Pons (tissue), 1 donor: ENCODE data around the gene TRAF6.

Experiments
- DNase-seq: peaks from one replicate; pipeline ENCODE4 v3.0.0-alpha.2; 2016; ENCODE audit warnings: low spot score

The TRAF6 gene

DNA sequence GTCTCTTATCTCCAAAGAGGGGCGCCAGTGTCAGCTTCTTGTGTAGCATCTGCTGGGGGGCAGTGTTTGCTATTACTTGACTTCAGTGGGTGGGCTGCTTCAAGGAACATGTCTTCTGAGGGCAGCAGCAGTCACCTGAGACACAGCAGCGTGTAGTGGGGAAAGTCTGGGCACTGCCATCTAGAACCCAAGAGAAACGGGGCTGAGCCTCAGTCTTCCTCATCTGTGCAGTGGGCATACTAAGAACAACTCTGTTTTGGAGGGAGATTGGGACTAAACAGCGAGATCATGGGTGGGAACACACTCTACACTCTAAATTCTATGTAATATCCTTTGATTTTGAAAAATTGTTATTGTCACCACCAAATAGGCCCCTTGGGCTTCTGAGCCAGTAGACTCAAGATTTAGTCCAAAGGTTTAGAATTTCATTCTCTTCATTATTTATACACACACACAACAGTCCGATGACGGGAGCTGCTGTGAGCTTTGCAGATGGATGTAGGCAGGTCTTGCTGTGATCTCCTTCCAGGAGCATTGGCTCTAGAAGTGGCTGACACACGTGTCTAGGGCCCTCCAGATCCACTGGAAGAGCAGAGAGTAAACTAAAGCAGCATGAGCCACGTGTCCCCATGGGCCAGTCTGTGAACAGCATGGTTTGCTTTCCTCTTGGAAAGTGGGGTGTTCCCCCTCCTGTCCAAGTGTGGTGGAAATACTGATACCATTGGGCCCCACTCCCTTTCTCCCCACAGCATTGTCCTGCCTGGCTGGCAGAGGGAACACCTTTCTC lies 51.8 kb downstream of the TRAF6 start:
- DNase-seq = no peak

DNA sequence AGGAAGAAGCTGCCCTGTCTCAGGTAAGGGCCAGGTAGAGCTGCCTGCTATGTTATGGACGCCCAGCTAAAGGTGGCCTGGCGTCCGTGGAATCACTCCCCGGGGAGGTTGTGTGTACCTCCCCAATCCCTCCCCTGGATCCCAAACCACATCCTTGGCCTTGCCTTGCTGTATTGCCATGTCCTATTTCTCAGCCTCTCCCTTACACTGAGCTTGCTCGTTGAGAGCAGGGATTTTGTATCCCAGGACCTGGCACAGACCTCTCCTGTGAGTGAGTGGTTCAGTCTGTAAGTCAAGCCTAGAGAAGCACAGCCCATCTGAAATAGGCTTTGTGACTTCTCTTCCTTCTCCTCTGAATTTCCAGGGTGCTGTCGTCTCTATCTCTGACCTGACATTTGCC lies 53.9 kb downstream of the TRAF6 start:
- DNase-seq = no peak

GRCh38 chr11:36455658-36456111 lies 54.4 kb downstream of the TRAF6 start:
- peak; percentile 57 for DNase-seq

DNA sequence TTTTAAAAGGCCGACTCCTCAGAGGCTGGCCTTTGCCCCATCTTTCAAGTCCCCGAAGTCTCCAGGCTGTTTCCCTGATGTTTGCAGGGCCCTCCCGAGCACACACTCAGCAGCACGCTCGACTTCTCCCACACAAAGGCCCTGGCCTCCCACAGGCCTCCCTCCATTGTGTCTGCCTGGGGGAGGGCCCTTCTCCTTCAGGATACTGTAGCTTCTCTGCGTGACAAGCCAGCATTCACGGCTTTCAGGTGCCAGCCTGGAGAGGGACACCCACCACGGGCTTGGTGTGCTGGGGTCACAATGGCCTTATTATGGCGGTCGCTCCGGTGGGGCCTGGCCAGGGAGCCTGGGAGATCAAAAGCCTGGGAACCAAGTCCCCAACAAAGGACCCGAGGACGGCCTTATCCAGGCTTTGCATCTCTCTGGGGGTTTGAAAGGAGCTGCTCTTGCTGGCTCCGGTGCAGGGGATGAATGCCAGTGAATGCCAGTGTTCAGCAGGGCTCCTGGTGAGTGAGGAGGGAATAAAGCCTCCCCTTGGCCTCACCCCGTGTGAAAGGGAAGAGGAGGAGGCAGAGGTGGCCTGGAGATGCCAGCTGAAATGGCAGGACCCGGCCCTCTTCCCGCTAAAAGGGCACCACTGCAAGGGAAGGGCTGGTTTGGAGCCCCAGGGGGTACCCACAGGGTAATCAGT lies 55.0 kb downstream of the TRAF6 start:
- DNase-seq = peak; percentile 35

- no peak for DNase-seq
Measured at GRCh38 chr11:36454551-36454940, 55.5 kb downstream of the TRAF6 start.

DNA sequence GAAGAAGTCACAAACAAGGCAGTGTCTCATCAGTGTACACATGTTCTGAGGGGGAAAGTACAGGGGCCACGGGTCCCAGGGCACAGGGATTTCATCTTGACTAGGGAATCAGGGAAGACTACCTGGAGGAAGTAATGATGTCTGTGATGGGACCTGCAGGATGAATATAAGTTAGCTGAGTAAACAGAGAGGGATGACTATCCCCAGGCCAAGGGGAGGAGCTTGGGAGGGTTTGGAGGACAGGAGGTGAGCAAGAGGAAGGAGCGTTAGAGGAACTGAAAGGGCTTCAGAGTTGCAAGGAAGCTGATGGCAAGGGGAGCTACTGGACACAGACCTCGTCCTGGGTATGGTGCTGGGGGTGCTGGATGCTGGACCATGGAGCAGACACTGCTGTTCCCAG lies 56.4 kb downstream of the TRAF6 start:
- no peak for DNase-seq

- no peak for DNase-seq
Measured at GRCh38 chr11:36452961-36453360, 57.1 kb downstream of the TRAF6 start.

GRCh38 chr11:36452236-36452940 lies 57.7 kb downstream of the TRAF6 start:
- no peak for DNase-seq

- no peak for DNase-seq
Measured at GRCh38 chr11:36451681-36452080, 58.4 kb downstream of the TRAF6 start.

GRCh38 chr11:36451045-36451444 lies 59.0 kb downstream of the TRAF6 start:
- DNase-seq = peak; percentile 56

GRCh38 chr11:36450110-36450572 lies 59.9 kb downstream of the TRAF6 start:
- DNase-seq = no peak

DNA sequence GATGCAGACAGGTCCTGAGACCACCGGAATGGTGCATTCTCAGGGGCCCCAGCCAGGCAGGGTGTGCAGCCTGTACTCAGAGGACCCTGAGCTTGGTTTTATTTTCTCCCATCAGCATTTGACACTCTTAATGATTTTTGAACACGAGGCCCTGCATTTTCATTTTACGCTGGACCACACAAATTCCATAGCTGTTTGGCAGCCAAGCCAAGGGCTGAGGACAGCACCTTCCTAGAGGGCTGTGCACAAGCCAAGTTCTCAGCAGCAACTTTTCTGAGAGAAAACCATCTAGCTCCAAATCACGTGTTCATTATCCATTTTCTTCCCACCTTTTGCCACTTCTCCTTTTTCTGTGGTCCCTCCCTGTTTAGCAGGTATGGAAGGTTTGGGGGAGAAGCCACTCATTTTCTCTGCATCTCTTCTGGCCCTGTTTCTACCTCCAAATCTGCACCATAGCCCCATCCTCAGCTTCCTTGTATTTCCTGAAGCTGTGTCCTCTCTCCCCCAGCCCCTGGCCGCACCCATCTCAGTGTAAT lies 60.4 kb downstream of the TRAF6 start:
- no peak for DNase-seq

DNA sequence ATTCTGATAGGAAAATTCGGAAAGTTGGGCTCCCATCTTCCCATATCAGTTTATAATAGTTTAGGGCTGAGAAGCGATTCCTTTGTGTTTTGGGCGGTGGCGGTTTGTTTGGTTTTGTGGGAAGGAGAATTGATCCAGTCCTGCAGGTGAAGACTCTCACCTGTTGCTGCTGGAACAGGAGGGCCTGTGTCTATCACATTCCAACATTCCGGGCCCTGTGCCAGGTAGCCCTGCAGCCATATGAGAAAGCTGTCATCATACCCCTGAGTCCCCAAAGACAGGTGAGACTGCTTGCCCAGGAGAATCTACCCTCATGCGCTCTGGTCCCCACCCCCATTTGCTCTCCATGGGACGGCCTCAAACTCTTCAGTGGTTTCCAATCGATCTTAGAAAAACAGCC lies 62.1 kb downstream of the TRAF6 start:
- DNase-seq = no peak

DNA sequence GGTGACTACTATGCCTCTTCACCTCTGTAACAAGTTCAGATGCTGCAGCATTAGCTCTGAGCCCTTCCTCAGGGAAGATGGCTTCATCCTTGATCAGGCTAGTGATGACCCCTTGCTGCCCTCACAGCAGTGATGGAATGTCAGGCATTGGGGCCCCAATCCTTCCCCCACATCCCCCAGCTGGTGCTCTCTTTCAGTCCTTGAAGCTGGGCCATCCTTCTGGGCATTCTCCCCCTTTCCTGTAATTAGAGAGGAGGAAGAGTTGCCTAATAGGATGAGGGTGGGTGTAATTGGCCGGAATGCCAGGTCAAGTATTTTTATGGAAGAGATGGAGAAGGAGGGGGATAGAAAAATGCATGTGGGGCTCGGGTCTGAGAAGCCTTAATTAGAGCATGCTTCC lies 62.6 kb downstream of the TRAF6 start:
- DNase-seq = no peak

- no peak for DNase-seq
Measured at GRCh38 chr11:36446135-36446534, 63.9 kb downstream of the TRAF6 start.

DNA sequence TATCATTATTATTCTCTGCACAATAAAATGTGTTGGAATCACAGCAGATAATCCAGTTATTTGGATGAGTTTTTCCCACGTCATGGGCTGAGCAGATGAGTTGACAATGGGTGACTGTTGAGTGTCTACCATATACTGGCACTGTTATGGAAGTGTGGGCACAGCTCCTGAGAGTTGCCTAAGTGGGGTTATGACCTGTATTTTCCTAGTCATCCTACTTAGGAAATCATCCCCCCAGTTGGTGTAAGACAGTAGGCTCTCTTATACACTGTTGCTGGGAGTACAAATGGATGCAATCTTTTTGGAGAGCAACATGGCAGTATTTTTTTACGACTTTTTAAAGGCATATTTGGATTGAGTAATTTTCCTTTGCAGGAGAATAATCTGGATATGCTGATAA lies 66.4 kb downstream of the TRAF6 start:
- DNase-seq = no peak

DNA sequence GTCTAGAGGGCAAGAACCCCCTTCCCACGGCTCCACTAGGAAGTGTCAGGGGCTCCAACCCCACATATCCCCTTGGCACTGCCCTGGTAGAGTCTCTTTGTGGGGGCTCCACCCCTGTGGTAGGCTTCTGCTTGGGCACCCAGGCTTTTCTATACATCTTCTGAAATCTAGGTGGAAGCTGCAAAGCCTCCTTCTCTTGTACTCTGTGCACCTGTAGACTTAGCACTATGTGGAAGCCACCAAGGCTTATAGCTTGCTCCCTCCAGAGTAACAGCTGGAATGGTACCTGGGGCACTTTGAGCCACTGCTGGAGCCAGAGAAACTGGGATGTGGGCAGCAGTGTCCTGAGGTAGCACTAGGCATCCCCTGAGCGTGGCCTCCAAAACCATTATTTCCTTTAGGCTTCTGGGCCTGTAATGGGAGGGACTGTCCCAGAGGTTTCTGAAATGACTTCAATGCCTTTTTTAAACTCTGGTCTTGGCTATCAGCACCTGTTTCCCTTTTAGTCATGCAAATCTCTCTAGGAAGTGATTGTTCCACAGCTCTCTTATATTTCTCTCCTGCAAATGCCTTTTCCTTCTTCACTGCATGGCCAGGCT lies 68.4 kb downstream of the TRAF6 start:
- DNase-seq = no peak

GRCh38 chr11:36438126-36438525 lies 71.9 kb downstream of the TRAF6 start:
- no peak for DNase-seq

- no peak for DNase-seq
Measured at GRCh38 chr11:36437413-36437812, 72.7 kb downstream of the TRAF6 start.
